ENCODE data around the gene ITGA11. TPM values are rescaled to one million over a fixed set of nuclear protein-coding genes. Genes with fewer than 3 reads are reported as not detected.

Gene ITGA11
- total RNA-seq, 2 donors from 2014 or later = 12.6 to 35.4 TPM

- peak overlapping the region in 1 of 2 donors; percentile 55 for H3K27ac ChIP-seq
- TF ChIP-seq CTCF (IDR thresholded peaks at IDR 0.05) = peak; percentile 70 to 81
- peak; percentile 58 for DNase-seq (ENCODE audit: low spot score)
Measured at GRCh38 chr15:68383161-68384074, 48.5 kb downstream of the ITGA11 start.

GRCh38 chr15:68382286-68383007 lies 49.5 kb downstream of the ITGA11 start:
- peak; percentile 40 for DNase-seq (ENCODE audit: low spot score)
- no peak for TF ChIP-seq CTCF (IDR thresholded peaks at IDR 0.05)
- H3K27ac ChIP-seq = no peak overlapping the region

More at GRCh38 chr15:68383161-68384074, 48.5 kb downstream of the ITGA11 start:
- Histone ChIP-seq H3K4me1 (peaks cover 0 to 17% of the 10 kb centered on the region in 2 donors), H3K9me3 (no peaks in the 10 kb centered on the region), H3K36me3 (no peaks in the 10 kb centered on the region), H3K27me3 (no peaks in the 10 kb centered on the region), H3K4me3 (no peak overlapping the region)

GRCh38 chr15:68380456-68380855 lies 51.5 kb downstream of the ITGA11 start:
- H3K9me3 ChIP-seq = no peaks in the 10 kb centered on the region
- no peak overlapping the region for H3K27ac ChIP-seq
- H3K4me3 ChIP-seq = no peak overlapping the region
- peak; percentile 32 for DNase-seq (ENCODE audit: low spot score)
- TF ChIP-seq CTCF (IDR thresholded peaks at IDR 0.05) = no peak
- no peaks in the 10 kb centered on the region for H3K36me3 ChIP-seq
- H3K27me3 ChIP-seq = no peaks in the 10 kb centered on the region
- peaks cover 0 to 17% of the 10 kb centered on the region in 2 donors for H3K4me1 ChIP-seq

More at GRCh38 chr15:68382286-68383007, 49.5 kb downstream of the ITGA11 start:
- H3K4me1 ChIP-seq = peaks cover 0 to 17% of the 10 kb centered on the region in 2 donors
- no peaks in the 10 kb centered on the region for H3K9me3 ChIP-seq
- no peak overlapping the region for H3K4me3 ChIP-seq
- H3K27me3 ChIP-seq = no peaks in the 10 kb centered on the region
- H3K36me3 ChIP-seq = no peaks in the 10 kb centered on the region

- Histone ChIP-seq H3K4me3 (no peak overlapping the region), H3K9me3 (no peaks in the 10 kb centered on the region), H3K27me3 (no peaks in the 10 kb centered on the region), H3K4me1 (peaks cover 0 to 17% of the 10 kb centered on the region in 2 donors), H3K36me3 (no peaks in the 10 kb centered on the region), H3K27ac (no peak overlapping the region)
- no peak for TF ChIP-seq CTCF (IDR thresholded peaks at IDR 0.05)
- peak; percentile 16 for DNase-seq (ENCODE audit: low spot score)
Measured at GRCh38 chr15:68379759-68380290, 52.1 kb downstream of the ITGA11 start.

- no peak overlapping the region for H3K27ac ChIP-seq
- H3K4me3 ChIP-seq = no peak overlapping the region
- no peaks in the 10 kb centered on the region for H3K9me3 ChIP-seq
- H3K27me3 ChIP-seq = no peaks in the 10 kb centered on the region
- H3K4me1 ChIP-seq = peaks cover 0 to 11% of the 10 kb centered on the region in 2 donors
- H3K36me3 ChIP-seq = no peaks in the 10 kb centered on the region
- DNase-seq (ENCODE audit: low spot score) = peak; percentile 50
- TF ChIP-seq CTCF (IDR thresholded peaks at IDR 0.05) = no peak
Measured at GRCh38 chr15:68379058-68379758, 52.8 kb downstream of the ITGA11 start.

Data from right atrium auricular region (tissue), 2 donors.